Left ventricle myocardium inferior (tissue), 1 donor: ENCODE data around the gene NSUN4. TPM values are rescaled to one million over a fixed set of nuclear protein-coding genes. Genes with fewer than 3 reads are reported as not detected.

Source experiments
- DNase-seq: peaks from one replicate; pipeline ENCODE4 v3.0.0-alpha.2; 2020
- H3K27ac ChIP-seq: fragments of 200-600 bp; replicated peaks from 2 replicates; pipeline ENCODE4 v1.8.0; 2021
- H3K27me3 ChIP-seq: fragments of 200-600 bp; 2 replicates; pipeline ENCODE4 v1.8.0; 2021; ENCODE audit warnings: low read depth
- H3K36me3 ChIP-seq: fragments of 200-600 bp; 2 replicates; pipeline ENCODE4 v1.8.0; 2021
- H3K4me1 ChIP-seq: fragments of 200-600 bp; 2 replicates; pipeline ENCODE4 v1.8.0; 2021
- H3K4me3 ChIP-seq: fragments of 200-600 bp; 2 replicates; pipeline ENCODE4 v1.8.0; 2021; ENCODE audit warnings: mild to moderate bottlenecking, moderate library complexity
- H3K9me3 ChIP-seq: fragments of 200-600 bp; replicated peaks from 2 replicates; pipeline ENCODE4 v1.8.0; 2021
- CTCF ChIP-seq: fragments of 200-600 bp; IDR thresholded peaks from 2 replicates; pipeline ENCODE4 v1.8.0; 2021; ENCODE audit warnings: antibody characterized with exemption, mild to moderate bottlenecking, borderline replicate concordance
- intact Hi-C: fragments of 100-400 bp; cut with micrococcal nuclease; formaldehyde crosslinking; loops from one replicate; pipeline ENCODE4 v1.11.0; 2022
- total RNA-seq: library from RNA; stranded (reverse); fragmentation: NEBNext Ultra II Directional; extraction: Animal tissue kit (Norgen Biotek cat#: 25700); gene quantifications from one replicate; pipeline ENCODE4 v1.2.1, GENCODE V29; 2021
- donor health status: DM: no; HTN: yes; CAD: no; lungs with severe emphysema.

Gene NSUN4
- total RNA-seq, 1 donor from 2014 or later: 14.1 TPM

GRCh38 chr1:46301808-46302640 lies 38.6 kb upstream of the NSUN4 start:
- Histone ChIP-seq H3K36me3 (peaks cover 19% of the 10 kb centered on the region), H3K9me3 (no peaks in the 10 kb centered on the region), H3K27me3 (no peaks in the 10 kb centered on the region), H3K4me3 (peak overlapping the region; percentile 99), H3K4me1 (peaks cover 87% of the 10 kb centered on the region), H3K27ac (peak overlapping the region; percentile 98)
- no peak for TF ChIP-seq CTCF
- intact Hi-C loops: no loop called here
- peak; percentile 50 for DNase-seq

GRCh38 chr1:46302641-46303037 lies 38.0 kb upstream of the NSUN4 start:
- intact Hi-C loops: no loop called here
- H3K4me1 ChIP-seq: peaks cover 92% of the 10 kb centered on the region
- H3K36me3 ChIP-seq: peaks cover 17% of the 10 kb centered on the region
- H3K27me3 ChIP-seq: no peaks in the 10 kb centered on the region
- no peak for DNase-seq
- H3K4me3 ChIP-seq: peak overlapping the region; percentile 99
- TF ChIP-seq CTCF: no peak
- H3K27ac ChIP-seq: peak overlapping the region; percentile 98
- H3K9me3 ChIP-seq: no peaks in the 10 kb centered on the region

DNA sequence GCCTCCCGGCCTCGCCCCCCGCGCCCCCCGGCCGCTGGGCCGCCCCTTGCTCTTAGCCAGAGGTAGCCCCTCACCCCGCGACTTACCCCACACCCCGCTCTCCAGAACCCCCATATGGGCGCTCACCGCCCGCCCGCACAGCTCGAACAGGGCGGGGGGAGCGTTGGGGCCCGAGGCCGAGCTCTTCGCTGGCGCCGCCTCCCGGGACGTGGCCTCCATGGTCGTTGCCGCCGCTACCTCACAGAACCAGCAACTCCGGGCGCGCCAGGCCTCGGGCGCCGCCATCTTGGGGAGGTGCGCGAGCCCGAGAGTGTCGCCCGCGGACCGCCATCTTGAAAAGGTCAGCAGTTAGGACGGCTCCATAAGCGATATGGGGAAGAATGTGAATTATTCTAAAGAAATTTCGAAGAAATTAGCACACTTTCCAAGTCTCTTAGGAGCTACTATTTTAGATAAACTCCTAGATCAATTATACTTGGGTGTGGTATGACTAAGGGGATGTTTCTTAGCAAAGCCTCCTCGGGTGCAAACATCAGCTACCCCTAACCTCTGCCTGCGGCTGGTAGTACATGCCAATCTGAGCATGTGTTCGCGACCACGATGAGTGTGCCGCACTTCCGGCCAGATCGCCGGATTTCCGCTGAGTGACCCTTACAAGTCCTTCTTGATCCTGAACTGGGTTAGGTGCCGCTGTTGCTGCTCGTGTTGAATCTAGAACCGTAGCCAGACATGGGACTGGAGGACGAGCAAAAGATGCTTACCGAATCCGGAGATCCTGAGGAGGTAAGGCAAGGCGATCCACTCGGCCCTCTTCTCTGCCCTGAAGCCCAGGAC lies 37.4 kb upstream of the NSUN4 start, which contains the start of the genes LRRC41 and UQCRH:
Gene LRRC41, minus strand, starts transcription at position 579 of the 834 bp plus-strand sequence. Its CDS starts 294 bp downstream, at position 285.
Gene UQCRH, plus strand, starts transcription at position 661 of the 834 bp plus-strand sequence. Its CDS starts 69 bp downstream, at position 730.
- peaks cover 92% of the 10 kb centered on the region for H3K4me1 ChIP-seq
- H3K27ac ChIP-seq: peak within 1 kb of the TSS; percentile 98
- H3K4me3 ChIP-seq: peak within 1 kb of the TSS; percentile 99
- intact Hi-C loops: no loop called here
- DNase-seq: peak; percentile 95
- H3K36me3 ChIP-seq: peaks cover 16% of the 10 kb centered on the region
- no peak for TF ChIP-seq CTCF
- no peaks in the 10 kb centered on the region for H3K27me3 ChIP-seq
- no peaks in the 10 kb centered on the region for H3K9me3 ChIP-seq

- DNase-seq: no peak
- H3K27ac ChIP-seq: peak overlapping the region; percentile 98
- H3K9me3 ChIP-seq: no peaks in the 10 kb centered on the region
- no peak for TF ChIP-seq CTCF
- intact Hi-C loops: no loop called here
- no peaks in the 10 kb centered on the region for H3K27me3 ChIP-seq
- H3K4me3 ChIP-seq: peak overlapping the region; percentile 99
- H3K4me1 ChIP-seq: peaks cover 92% of the 10 kb centered on the region
- H3K36me3 ChIP-seq: peaks cover 23% of the 10 kb centered on the region
Observed at GRCh38 chr1:46303872-46304326, 36.7 kb upstream of the NSUN4 start.

GRCh38 chr1:46306159-46306530 lies 34.5 kb upstream of the NSUN4 start:
- no peak for TF ChIP-seq CTCF
- Histone ChIP-seq H3K36me3 (peaks cover 44% of the 10 kb centered on the region), H3K27ac (no peak overlapping the region), H3K4me1 (peaks cover 75% of the 10 kb centered on the region), H3K4me3 (peak overlapping the region; percentile 99), H3K27me3 (no peaks in the 10 kb centered on the region), H3K9me3 (no peaks in the 10 kb centered on the region)
- no peak for DNase-seq
- intact Hi-C loops: no loop called here
